B cell (primary cell): ENCODE measurements around the gene CMTM6. TPM values are rescaled to one million over a fixed set of nuclear protein-coding genes. Genes with fewer than 3 reads are reported as not detected.

Experiments
- ATAC-seq: fragments of 200-7000 bp; cut with Tn5 transposase; one replicate; pipeline ENCODE4 v1.10.0; 2021; ENCODE audit warnings: low read depth, mild to moderate bottlenecking, moderate number of reproducible peaks, moderate library complexity
- CTCF ChIA-PET: fragments of 350-600 bp; sonication (Branson Sonifier 250); formaldehyde crosslinking; loops from one replicate; lab custom pipeline; 2021; ENCODE audit warnings: antibody characterized with exemption, inconsistent platforms; lab: Charles Lee
- POLR2A ChIA-PET: fragments of 350-600 bp; sonication (Branson Sonifier 250); formaldehyde crosslinking; loops from one replicate; lab custom pipeline; 2021; ENCODE audit warnings: antibody characterized with exemption; lab: Charles Lee
- DNase-seq: peaks from one replicate; pipeline ENCODE4 v3.0.0; 2013
- H2AFZ ChIP-seq: 2 replicates; pipeline ENCODE4 v1.6.1; 2012; ENCODE audit warnings: mild to moderate bottlenecking, low read depth, low read length; ENCODE audit not compliant: insufficient read depth, poor library complexity, severe bottlenecking
- H3K27ac ChIP-seq, 2 donors: 1 replicate in 1 of 2; 2 replicates in 1 of 2; pipeline ENCODE4 v1.5.1; 2012 to 2013; ENCODE audit warnings: low read length in 2 of 2, mild to moderate bottlenecking in 2 of 2, moderate library complexity in 1 of 2
- H3K27me3 ChIP-seq, 4 experiments: fragments of 200-600 bp in 1 of 4; sonication (generic) in 1 of 4; replicated peaks in 1 of 4; 1 replicate in 2 of 4; 2 replicates in 2 of 4; pipeline versions ENCODE4 v1.6.1 to v1.7.0; 2013 to 2016; ENCODE audit warnings: low read length in 3 of 4, mild to moderate bottlenecking in 2 of 4, mixed read lengths in 1 of 4, moderate library complexity in 1 of 4; ENCODE audit not compliant: insufficient read depth in 4 of 4, control insufficient read depth in 3 of 4; ENCODE audit errors: control extremely low read depth in 1 of 4
- H3K36me3 ChIP-seq, 2 experiments: replicated peaks in 1 of 2; 1 replicate in 1 of 2; 2 replicates in 1 of 2; pipeline versions ENCODE4 v1.6.1 to v1.7.1; 2013; ENCODE audit warnings: low read length in 1 of 2; ENCODE audit not compliant: insufficient read depth in 2 of 2, control insufficient read depth in 1 of 2; ENCODE audit errors: control extremely low read depth in 1 of 2, extremely low read depth in 1 of 2
- H3K4me1 ChIP-seq, 2 donors: fragments of 200-600 bp in 1 of 2; sonication (generic) in 1 of 2; 1 replicate in 1 of 2; 2 replicates in 1 of 2; pipeline versions ENCODE4 v1.5.1 to v1.6.1; 2013 to 2017; ENCODE audit warnings: low read length in 2 of 2; ENCODE audit not compliant: control insufficient read depth in 2 of 2, insufficient read depth in 2 of 2
- H3K4me2 ChIP-seq: replicated peaks from 2 replicates; pipeline ENCODE3; 2012; ENCODE audit warnings: mild to moderate bottlenecking, low read depth, low read length; ENCODE audit not compliant: poor library complexity, severe bottlenecking
- H3K4me3 ChIP-seq, 5 experiments: fragments of 200-600 bp in 1 of 5; sonication (generic) in 1 of 5; 1 replicate in 3 of 5; 2 replicates in 2 of 5; pipeline versions ENCODE4 v1.5.1 to v1.7.0; 2011 to 2016; ENCODE audit warnings: low read length in 4 of 5, mild to moderate bottlenecking in 4 of 5, low read depth in 2 of 5, control low read depth in 1 of 5, moderate library complexity in 1 of 5; ENCODE audit not compliant: insufficient read depth in 1 of 5; ENCODE audit errors: control extremely low read depth in 1 of 5, extremely low read depth in 1 of 5
- H3K79me2 ChIP-seq: fragments of 200-600 bp; sonication (generic); one replicate; pipeline ENCODE4 v1.6.0; 2016; ENCODE audit warnings: low read length; ENCODE audit not compliant: control insufficient read depth, insufficient read depth
- H3K9ac ChIP-seq: fragments of 200-600 bp; sonication (generic); 2 replicates; pipeline ENCODE4 v1.6.1; 2017; ENCODE audit warnings: mild to moderate bottlenecking, low read length, moderate library complexity
- H3K9me3 ChIP-seq, 3 donors: one replicate each; pipeline versions ENCODE4 v1.6.1 to v1.7.1; 2013; ENCODE audit warnings: low read length in 2 of 3; ENCODE audit not compliant: control insufficient read depth in 2 of 3, insufficient read depth in 1 of 3; ENCODE audit errors: control extremely low read depth in 1 of 3
- H4K20me1 ChIP-seq: 2 replicates; pipeline ENCODE4 v1.6.0; 2012; ENCODE audit warnings: mild to moderate bottlenecking, low read length; ENCODE audit not compliant: insufficient read depth, control insufficient read depth, poor library complexity, severe bottlenecking
- H3K27ac Mint-ChIP-seq: one replicate; pipeline ENCODE4 v1.8.0; 2021; ENCODE audit warnings: mixed read lengths
- H3K27me3 Mint-ChIP-seq: one replicate; pipeline ENCODE4 v1.8.0; 2021; ENCODE audit warnings: mixed read lengths
- H3K4me1 Mint-ChIP-seq: one replicate; pipeline ENCODE4 v1.8.0; 2021; ENCODE audit warnings: mixed read lengths
- H3K4me3 Mint-ChIP-seq: one replicate; pipeline ENCODE4 v1.8.0; 2021; ENCODE audit warnings: mixed read lengths
- H3K9me3 Mint-ChIP-seq: one replicate; pipeline ENCODE4 v1.8.0; 2022; ENCODE audit warnings: mixed read lengths; ENCODE audit not compliant: insufficient read depth
- CTCF ChIP-seq: fragments of 200-600 bp; IDR thresholded peaks from one replicate; pipeline ENCODE4 v1.8.0; 2022; ENCODE audit warnings: antibody characterized with exemption, mild to moderate bottlenecking
- EZH2 ChIP-seq: IDR thresholded peaks from 2 replicates; pipeline ENCODE4 v1.6.1; 2012; ENCODE audit warnings: borderline replicate concordance, low read depth, mild to moderate bottlenecking, moderate library complexity, low read length; ENCODE audit not compliant: insufficient read depth, poor library complexity, severe bottlenecking
- WGBS: methylation state at CpG from one replicate; pipeline ENCODE4 v1.1.5; 2013; ENCODE audit warnings: missing lambda C conversion rate; ENCODE audit not compliant: insufficient coverage; 5-methylcytosine and 5-hydroxymethylcytosine counted together
- intact Hi-C: fragments of 100-400 bp; cut with micrococcal nuclease; formaldehyde crosslinking; loops from one replicate; pipeline ENCODE4 v1.10.0; 2022
- polyA plus RNA-seq: library from polyadenylated mRNA; depleted of rRNA; stranded (reverse); fragments of >200 nt; gene quantifications from 2 replicates; pipeline ENCODE4 v1.2.3, GENCODE V29; 2012
- total RNA-seq, 2 donors: library from RNA; stranded (reverse); fragments of 120-200 nt in 1 of 2; gene quantifications; 1 replicate in 1 of 2; 2 replicates in 1 of 2; pipeline versions ENCODE4 v1.2.3 to v1.2.4, GENCODE V29; 2013 to 2022

CMTM6 gene
- total and polyA plus RNA-seq, 2 donors (not counting 1 experiment from before 2014, with no cell fraction given) = 19.2 to 66.3 TPM

- peak overlapping the region; percentile 56 for H3K4me2 ChIP-seq
- H3K36me3 ChIP-seq = no peaks in the 10 kb centered on the region
- Mint-ChIP-seq H3K27me3 (no peaks in the 10 kb centered on the region), H3K9me3 (no peaks in the 10 kb centered on the region), H3K27ac (peak overlapping the region; percentile 86), H3K4me3 (peak overlapping the region; percentile 75), H3K4me1 (peaks cover 80% of the 10 kb centered on the region)
- H3K4me1 ChIP-seq = peaks cover 79 to 88% of the 10 kb centered on the region in 2 donors
- intact Hi-C loops = no loop called here
- 97% methylated on average over 6 of the region's 6 CpGs for WGBS
- H3K9ac ChIP-seq = no peak overlapping the region
- ATAC-seq = no peak
- H3K9me3 ChIP-seq = no peaks in the 10 kb centered on the region
- TF ChIP-seq EZH2 = no peak
- no peak for TF ChIP-seq CTCF
- peak overlapping the region in 1 of 2 donors; percentile 72 for H3K27ac ChIP-seq
- H3K4me3 ChIP-seq = no peak overlapping the region
- DNase-seq = no peak
- ChIA-PET CTCF (interaction anchor here (1.0 to 3.2 kb wide), 8 partner anchors 8 to 415 kb away, joined by 3 to 22 read pairs (median 4); no protein-coding TSS in a partner anchor), POLR2A (interaction anchor here (1.0 kb wide), 1 partner anchor 26 kb away, joined by 3 read pairs; no protein-coding TSS in a partner anchor)
- peaks cover 89% of the 10 kb centered on the region for H3K79me2 ChIP-seq
- no peaks in the 10 kb centered on the region for H4K20me1 ChIP-seq
- no peak overlapping the region for H2AFZ ChIP-seq
- no peaks in the 10 kb centered on the region for H3K27me3 ChIP-seq
These were observed 70.5 kb downstream of the CMTM6 start for GRCh38 chr3:32432045-32432710.

- Mint-ChIP-seq H3K4me3 (no peak overlapping the region), H3K4me1 (peaks cover 77% of the 10 kb centered on the region), H3K9me3 (no peaks in the 10 kb centered on the region), H3K27me3 (no peaks in the 10 kb centered on the region), H3K27ac (peak overlapping the region; percentile 86)
- no peak overlapping the region for H2AFZ ChIP-seq
- H3K9me3 ChIP-seq = no peaks in the 10 kb centered on the region
- ChIA-PET CTCF (interaction anchor here (1.0 to 3.2 kb wide), 3 partner anchors 10 to 36 kb away, joined by 3 to 22 read pairs (median 4); no protein-coding TSS in a partner anchor), POLR2A (no interaction called here)
- peaks cover 72 to 84% of the 10 kb centered on the region in 2 donors for H3K4me1 ChIP-seq
- H3K27ac ChIP-seq = no peak overlapping the region
- TF ChIP-seq EZH2 (no peak), CTCF (no peak)
- no peak overlapping the region for H3K9ac ChIP-seq
- DNase-seq = no peak
- no peak overlapping the region for H3K4me3 ChIP-seq
- H3K27me3 ChIP-seq = no peaks in the 10 kb centered on the region
- WGBS = 100% methylated on average over 3 of the region's 3 CpGs
- H3K36me3 ChIP-seq = no peaks in the 10 kb centered on the region
- no peak for ATAC-seq
- no peak overlapping the region for H3K4me2 ChIP-seq
- peaks cover 89% of the 10 kb centered on the region for H3K79me2 ChIP-seq
- intact Hi-C loops = no loop called here
- H4K20me1 ChIP-seq = no peaks in the 10 kb centered on the region
These were observed 71.2 kb downstream of the CMTM6 start for GRCh38 chr3:32431481-32431880.
